Pulmonary artery endothelial cell (primary cell): Measurements from ENCODE around the gene KAT2B. TPM values are rescaled to one million over a fixed set of nuclear protein-coding genes. Genes with fewer than 3 reads are reported as not detected.

Experiments
- DNase-seq: peaks from one replicate; pipeline ENCODE4 v3.0.0-alpha.2; 2011; ENCODE audit warnings: low read depth, low spot score
- total RNA-seq: library from RNA; depleted of rRNA; stranded (reverse); fragments of >200 nt; gene quantifications from 2 replicates; pipeline ENCODE4 v1.2.3, GENCODE V29; 2014

KAT2B gene
- total RNA-seq, 1 donor from 2014 or later: 7.1 TPM

GRCh38 chr3:20096135-20096685, 56.0 kb downstream of the KAT2B start:
- DNase-seq: no peak

- DNase-seq: no peak
Measured at GRCh38 chr3:20097015-20097414, 56.8 kb downstream of the KAT2B start.

- DNase-seq: no peak
Measured at GRCh38 chr3:20099060-20099459, 58.8 kb downstream of the KAT2B start.

- no peak for DNase-seq
Measured at GRCh38 chr3:20100151-20100550, 59.9 kb downstream of the KAT2B start.

- no peak for DNase-seq
Measured at GRCh38 chr3:20101041-20101440, 60.8 kb downstream of the KAT2B start.

- DNase-seq: no peak
Measured at GRCh38 chr3:20103731-20104130, 63.5 kb downstream of the KAT2B start.

- no peak for DNase-seq
Measured at GRCh38 chr3:20104167-20104661, 64.0 kb downstream of the KAT2B start.

- no peak for DNase-seq
Measured at GRCh38 chr3:20105513-20106280, 65.5 kb downstream of the KAT2B start.

GRCh38 chr3:20107722-20108121, 67.5 kb downstream of the KAT2B start:
- no peak for DNase-seq

GRCh38 chr3:20108869-20109268, 68.6 kb downstream of the KAT2B start:
- DNase-seq: no peak

GRCh38 chr3:20110826-20111225, 70.6 kb downstream of the KAT2B start:
- no peak for DNase-seq

GRCh38 chr3:20111836-20112235, 71.6 kb downstream of the KAT2B start:
- DNase-seq: no peak

GRCh38 chr3:20121088-20121487, 80.8 kb downstream of the KAT2B start:
- DNase-seq: no peak

GRCh38 chr3:20123131-20123652, 82.9 kb downstream of the KAT2B start:
- no peak for DNase-seq

GRCh38 chr3:20125289-20125688, 85.0 kb downstream of the KAT2B start:
- DNase-seq: no peak

GRCh38 chr3:20125897-20126296, 85.7 kb downstream of the KAT2B start:
- no peak for DNase-seq

- no peak for DNase-seq
Measured at GRCh38 chr3:20128358-20128757, 88.1 kb downstream of the KAT2B start.

- no peak for DNase-seq
Measured at GRCh38 chr3:20130106-20130505, 89.9 kb downstream of the KAT2B start.

GRCh38 chr3:20136231-20136630, 96.0 kb downstream of the KAT2B start:
- DNase-seq: no peak

GRCh38 chr3:20137647-20138046, 97.4 kb downstream of the KAT2B start:
- DNase-seq: no peak

- DNase-seq: no peak
Measured at GRCh38 chr3:20140881-20141280, 100.6 kb downstream of the KAT2B start.

- no peak for DNase-seq
Measured at GRCh38 chr3:20141316-20141715, 101.1 kb downstream of the KAT2B start.

GRCh38 chr3:20141851-20142250, 101.6 kb downstream of the KAT2B start:
- DNase-seq: no peak
